ENCODE measurements around the gene SPOPL.

The SPOPL gene

GRCh38 chr2:138490673-138491494 is 10.7 kb upstream of the SPOPL start:
- no peak for TF ChIP-seq MYC (IDR thresholded peaks at IDR 0.05; ENCODE audit: low read depth, low read length)
- TF ChIP-seq CTCF (IDR thresholded peaks at IDR 0.05; ENCODE audit: low read depth, low read length): no peak
- TF ChIP-seq MAX (IDR thresholded peaks at IDR 0.05; ENCODE audit: low read depth, low read length): no peak
- TF ChIP-seq POLR2A (IDR thresholded peaks at IDR 0.05; ENCODE audit: extremely low read depth, insufficient read length): no peak
- DNase-seq (ENCODE audit: low read depth): no peak
- H3K4me3 ChIP-seq (ENCODE audit: low read depth, low read length): no peak overlapping the region

- H3K4me3 ChIP-seq (ENCODE audit: low read depth, low read length): no peak overlapping the region
- DNase-seq (ENCODE audit: low read depth): no peak
- TF ChIP-seq MAX (IDR thresholded peaks at IDR 0.05; ENCODE audit: low read depth, low read length) (no peak), MYC (IDR thresholded peaks at IDR 0.05; ENCODE audit: low read depth, low read length) (no peak), CTCF (IDR thresholded peaks at IDR 0.05; ENCODE audit: low read depth, low read length) (no peak), POLR2A (IDR thresholded peaks at IDR 0.05; ENCODE audit: extremely low read depth, insufficient read length) (no peak)
Measured at GRCh38 chr2:138491495-138491862, 10.1 kb upstream of the SPOPL start.

- DNase-seq (ENCODE audit: low read depth): no peak
- TF ChIP-seq CTCF (IDR thresholded peaks at IDR 0.05; ENCODE audit: low read depth, low read length) (no peak), POLR2A (IDR thresholded peaks at IDR 0.05; ENCODE audit: extremely low read depth, insufficient read length) (no peak), MYC (IDR thresholded peaks at IDR 0.05; ENCODE audit: low read depth, low read length) (no peak), MAX (IDR thresholded peaks at IDR 0.05; ENCODE audit: low read depth, low read length) (no peak)
- no peak overlapping the region for H3K4me3 ChIP-seq (ENCODE audit: low read depth, low read length)
Measured at GRCh38 chr2:138492160-138492559, 9.4 kb upstream of the SPOPL start.

- H3K4me3 ChIP-seq (ENCODE audit: low read depth, low read length): no peak overlapping the region
- DNase-seq (ENCODE audit: low read depth): no peak
- no peak for TF ChIP-seq MAX (IDR thresholded peaks at IDR 0.05; ENCODE audit: low read depth, low read length)
Measured at GRCh38 chr2:138493334-138493733, 8.2 kb upstream of the SPOPL start.

GRCh38 chr2:138494265-138494966 is 7.2 kb upstream of the SPOPL start:
- no peak overlapping the region for H3K4me3 ChIP-seq (ENCODE audit: low read depth, low read length)
- TF ChIP-seq CTCF (IDR thresholded peaks at IDR 0.05; ENCODE audit: low read depth, low read length) (no peak), MYC (IDR thresholded peaks at IDR 0.05; ENCODE audit: low read depth, low read length) (no peak), POLR2A (IDR thresholded peaks at IDR 0.05; ENCODE audit: extremely low read depth, insufficient read length) (no peak), MAX (IDR thresholded peaks at IDR 0.05; ENCODE audit: low read depth, low read length) (no peak)
- no peak for DNase-seq (ENCODE audit: low read depth)

- no peak overlapping the region for H3K4me3 ChIP-seq (ENCODE audit: low read depth, low read length)
- TF ChIP-seq POLR2A (IDR thresholded peaks at IDR 0.05; ENCODE audit: extremely low read depth, insufficient read length) (no peak), MAX (IDR thresholded peaks at IDR 0.05; ENCODE audit: low read depth, low read length) (no peak), MYC (IDR thresholded peaks at IDR 0.05; ENCODE audit: low read depth, low read length) (no peak), CTCF (IDR thresholded peaks at IDR 0.05; ENCODE audit: low read depth, low read length) (no peak)
- no peak for DNase-seq (ENCODE audit: low read depth)
Measured at GRCh38 chr2:138495384-138495783, 6.2 kb upstream of the SPOPL start.
